Measurements from ENCODE around the gene ABCA5. TPM values are rescaled to one million over a fixed set of nuclear protein-coding genes. Genes with fewer than 3 reads are reported as not detected.

Gene ABCA5
- total and polyA plus RNA-seq, 2 of the 13 experiments (the other 11 are each of a cell fraction or from before 2014, with no cell fraction given) = 9.7 to 10.1 TPM

- TF ChIP-seq GFI1 (CRISPR knock-in tag; IDR thresholded peaks at IDR 0.05; ENCODE audit: borderline replicate concordance) (no peak), ZNF569 (CRISPR knock-in tag; IDR thresholded peaks at IDR 0.05; ENCODE audit: borderline replicate concordance) (no peak), NFE2 (CRISPR knock-in tag; IDR thresholded peaks at IDR 0.05) (no peak), ZNF205 (CRISPR knock-in tag; IDR thresholded peaks at IDR 0.05) (no peak), ZNF142 (CRISPR knock-in tag; IDR thresholded peaks at IDR 0.05) (no peak), ZSCAN12 (CRISPR knock-in tag; IDR thresholded peaks at IDR 0.05) (no peak), HIVEP1 (CRISPR knock-in tag; IDR thresholded peaks at IDR 0.05) (no peak)
- TF ChIP-seq, protein P1, sequence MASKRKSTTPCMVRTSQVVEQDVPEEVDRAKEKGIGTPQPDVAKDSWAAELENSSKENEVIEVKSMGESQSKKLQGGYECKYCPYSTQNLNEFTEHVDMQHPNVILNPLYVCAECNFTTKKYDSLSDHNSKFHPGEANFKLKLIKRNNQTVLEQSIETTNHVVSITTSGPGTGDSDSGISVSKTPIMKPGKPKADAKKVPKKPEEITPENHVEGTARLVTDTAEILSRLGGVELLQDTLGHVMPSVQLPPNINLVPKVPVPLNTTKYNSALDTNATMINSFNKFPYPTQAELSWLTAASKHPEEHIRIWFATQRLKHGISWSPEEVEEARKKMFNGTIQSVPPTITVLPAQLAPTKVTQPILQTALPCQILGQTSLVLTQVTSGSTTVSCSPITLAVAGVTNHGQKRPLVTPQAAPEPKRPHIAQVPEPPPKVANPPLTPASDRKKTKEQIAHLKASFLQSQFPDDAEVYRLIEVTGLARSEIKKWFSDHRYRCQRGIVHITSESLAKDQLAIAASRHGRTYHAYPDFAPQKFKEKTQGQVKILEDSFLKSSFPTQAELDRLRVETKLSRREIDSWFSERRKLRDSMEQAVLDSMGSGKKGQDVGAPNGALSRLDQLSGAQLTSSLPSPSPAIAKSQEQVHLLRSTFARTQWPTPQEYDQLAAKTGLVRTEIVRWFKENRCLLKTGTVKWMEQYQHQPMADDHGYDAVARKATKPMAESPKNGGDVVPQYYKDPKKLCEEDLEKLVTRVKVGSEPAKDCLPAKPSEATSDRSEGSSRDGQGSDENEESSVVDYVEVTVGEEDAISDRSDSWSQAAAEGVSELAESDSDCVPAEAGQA (IDR thresholded peaks at IDR 0.05; ENCODE audit: low read depth) = no peak
- TF ChIP-seq, protein P1 (CRISPR knock-in tag; IDR thresholded peaks at IDR 0.05; ENCODE audit: borderline replicate concordance) = no peak
These were observed 72.7 kb downstream of the ABCA5 start (continued) for GRCh38 chr17:69254187-69254586.
